HCT116 (cell line): ENCODE measurements around the gene PHLDB3. TPM values are rescaled to one million over a fixed set of nuclear protein-coding genes. Genes with fewer than 3 reads are reported as not detected.

ENCODE experiments used
- ATAC-seq: fragments of 200-7000 bp; cut with Tn5 transposase; 2 replicates; pipeline ENCODE4 v1.9.1; 2020; ENCODE audit warnings: mild to moderate bottlenecking, moderate library complexity
- BruUV-seq: library from RNA; stranded (reverse); fragments of 400-500 nt; replicated peaks from 2 replicates; lab custom pipeline; 2021; lab: Mats Ljungman, UMichigan
- CTCF ChIA-PET: fragments of 300-600 bp; sonication (Branson Sonifier 250); formaldehyde crosslinking; loops from one replicate; lab custom pipeline; 2021; ENCODE audit warnings: antibody characterized with exemption; lab: Charles Lee
- POLR2A ChIA-PET: fragments of 300-600, 350-600 bp; sonication (Branson Sonifier 250); formaldehyde crosslinking; loops from one replicate; lab custom pipeline; 2021; ENCODE audit warnings: antibody characterized with exemption; lab: Charles Lee
- RAD21 ChIA-PET, 2 experiments: fragments of 300-600 bp; sonication (Branson Sonifier 250); formaldehyde crosslinking; loops; one replicate each; lab custom pipeline; 2023; ENCODE audit warnings: low total read pairs in 2 of 2; ENCODE audit not compliant: uncharacterized antibody in 2 of 2, unreplicated experiment in 2 of 2, low non-redundant PET in 1 of 2; lab: Charles Lee
- DNase-seq: peaks from one replicate; pipeline ENCODE4 v3.0.0-alpha.2; 2010; ENCODE audit warnings: low read depth, low spot score
- H2AFZ ChIP-seq: fragments of 200-600 bp; shearing (Covaris generic), sonication (generic); 2 replicates; pipeline ENCODE4 v1.6.1; 2017; ENCODE audit warnings: low read depth, mixed run types, mixed read lengths, antibody characterized with exemption, low read length; ENCODE audit not compliant: poor library complexity, severe bottlenecking
- H3K27ac ChIP-seq: 2 replicates; pipeline ENCODE4 v1.5.1; 2012; ENCODE audit warnings: low read depth, low read length
- H3K27me3 ChIP-seq: fragments of 200-600 bp; sonication (generic); 2 replicates; pipeline ENCODE4 v1.6.1; 2016; ENCODE audit warnings: mixed run types, low read length, mixed read lengths; ENCODE audit not compliant: insufficient read depth
- H3K36me3 ChIP-seq, 2 experiments: fragments of 200-500 bp in 1 of 2; fragments of 200-600 bp in 1 of 2; sonication (Bioruptor generic) in 1 of 2; sonication (generic) in 1 of 2; 2 replicates each; pipeline versions ENCODE4 v1.5.1 to v1.6.1; 2014 to 2016; ENCODE audit warnings: low read length in 2 of 2, inconsistent platforms in 1 of 2, mixed read lengths in 1 of 2, mixed run types in 1 of 2; ENCODE audit not compliant: insufficient read depth in 2 of 2, control insufficient read depth in 1 of 2
- H3K4me1 ChIP-seq, 2 experiments: fragments of 200-600 bp in 1 of 2; sonication (generic) in 1 of 2; 2 replicates each; pipeline versions ENCODE4 v1.5.1 to v1.6.1; 2012 to 2017; ENCODE audit warnings: low read length in 2 of 2, inconsistent platforms in 1 of 2, mild to moderate bottlenecking in 1 of 2, mixed read lengths in 1 of 2, mixed run types in 1 of 2, moderate library complexity in 1 of 2; ENCODE audit not compliant: insufficient read depth in 2 of 2, control insufficient read depth in 1 of 2
- H3K4me2 ChIP-seq: fragments of 200-600 bp; sonication (generic); 2 replicates; pipeline ENCODE4 v1.6.1; 2017; ENCODE audit warnings: mixed run types, low read length, mixed read lengths
- H3K4me3 ChIP-seq, 2 experiments: fragments of 200-600 bp in 1 of 2; sonication (generic) in 1 of 2; replicated peaks in 1 of 2; 2 replicates each; pipeline ENCODE4 v1.5.1; 2011 to 2016; ENCODE audit warnings: low read length in 2 of 2, control low read depth in 1 of 2, low read depth in 1 of 2, mild to moderate bottlenecking in 1 of 2, mixed read lengths in 1 of 2, mixed run types in 1 of 2
- H3K79me2 ChIP-seq: fragments of 200-600 bp; sonication (generic); 2 replicates; pipeline ENCODE4 v1.6.1; 2017; ENCODE audit warnings: mild to moderate bottlenecking, mixed run types, low read length, moderate library complexity, mixed read lengths; ENCODE audit not compliant: insufficient read depth
- H3K9ac ChIP-seq: fragments of 200-600 bp; sonication (generic); 2 replicates; pipeline ENCODE4 v1.6.1; 2016; ENCODE audit warnings: low read length, mixed read lengths
- H3K9me2 ChIP-seq: fragments of 200-600 bp; sonication (generic), shearing (Covaris generic); 2 replicates; pipeline ENCODE4 v1.6.1; 2017; ENCODE audit warnings: mixed run types, mild to moderate bottlenecking, moderate library complexity; ENCODE audit not compliant: insufficient read depth
- H3K9me3 ChIP-seq, 2 experiments: fragments of 200-500 bp in 1 of 2; fragments of 200-600 bp in 1 of 2; sonication (Bioruptor generic) in 1 of 2; sonication (generic) in 1 of 2; 2 replicates each; pipeline ENCODE4 v1.6.1; 2014 to 2017; ENCODE audit warnings: low read length in 2 of 2, mixed read lengths in 2 of 2, inconsistent platforms in 1 of 2, low read depth in 1 of 2, mild to moderate bottlenecking in 1 of 2, mixed run types in 1 of 2, moderate library complexity in 1 of 2; ENCODE audit not compliant: control insufficient read depth in 1 of 2, insufficient read depth in 1 of 2
- H4K20me1 ChIP-seq: fragments of 200-600 bp; sonication (generic), shearing (Covaris generic); 2 replicates; pipeline ENCODE4 v1.6.1; 2017; ENCODE audit warnings: mixed run types, mild to moderate bottlenecking, moderate library complexity; ENCODE audit not compliant: insufficient read depth
- CEBPB ChIP-seq: IDR thresholded peaks from 2 replicates; pipeline ENCODE4 v1.6.1; 2012; ENCODE audit warnings: low read depth
- EZH2phosphoT487 ChIP-seq: fragments of 200-600 bp; IDR thresholded peaks from 2 replicates; pipeline ENCODE4 v1.6.1; 2018; ENCODE audit warnings: antibody characterized with exemption, borderline replicate concordance
- FOSL1 ChIP-seq: IDR thresholded peaks from 2 replicates; pipeline ENCODE4 v1.6.1; 2012; ENCODE audit warnings: low read depth
- MAX ChIP-seq: IDR thresholded peaks from 2 replicates; pipeline ENCODE4 v1.6.1; 2012
- POLR2A ChIP-seq: IDR thresholded peaks from 2 replicates; pipeline ENCODE4 v1.7.0; 2011; ENCODE audit warnings: borderline replicate concordance; ENCODE audit not compliant: insufficient read depth, insufficient read length; ENCODE audit errors: extremely low read depth
- POLR2AphosphoS5 ChIP-seq: IDR thresholded peaks from 2 replicates; pipeline ENCODE4 v1.6.1; 2011; ENCODE audit warnings: mild to moderate bottlenecking, low read depth, low read length, moderate library complexity
- RAD21 ChIP-seq: IDR thresholded peaks from 2 replicates; pipeline ENCODE4 v1.6.1; 2012; ENCODE audit warnings: low read depth, mild to moderate bottlenecking
- REST ChIP-seq: IDR thresholded peaks from 2 replicates; pipeline ENCODE4 v1.6.1; 2012; ENCODE audit warnings: low read depth
- ZBTB33 ChIP-seq: IDR thresholded peaks from 2 replicates; pipeline ENCODE4 v1.6.1; 2011; ENCODE audit warnings: mild to moderate bottlenecking, low read length, moderate library complexity; ENCODE audit not compliant: insufficient replicate concordance; ENCODE audit errors: extremely low read depth
- ZNF274 ChIP-seq: fragments of 200-500 bp; sonication (Bioruptor generic); IDR thresholded peaks from 2 replicates; pipeline ENCODE4 v1.6.1; 2014; ENCODE audit warnings: mild to moderate bottlenecking, low read depth, low read length, inconsistent platforms
- intact Hi-C: fragments of 100-400 bp; cut with micrococcal nuclease; formaldehyde crosslinking; loops from 2 replicates; pipeline ENCODE4 v1.10.0; 2022
- total RNA-seq: library from RNA; stranded (reverse); gene quantifications from one replicate; pipeline ENCODE4 v1.2.1, GENCODE V29; 2021; ENCODE audit not compliant: unreplicated experiment

PHLDB3 gene
- total RNA-seq, 1 experiment from 2014 or later = 15.5 TPM

GRCh38 chr19:43551399-43552197 lies 47.1 kb upstream of the PHLDB3 start:
- no TSS peak for BruUV-seq
- TF ChIP-seq REST (no peak), POLR2A (no peak), MAX (no peak), ZBTB33 (no peak), EZH2phosphoT487 (no peak), CEBPB (no peak), POLR2AphosphoS5 (no peak), ZNF274 (no peak), FOSL1 (no peak), RAD21 (no peak)
- TF ChIP-seq, all 23 proteins: peak for 0

More at GRCh38 chr19:43551399-43552197, 47.1 kb upstream of the PHLDB3 start:
- POLR2A ChIA-PET = no interaction called here
- H3K36me3 ChIP-seq = peaks cover 5 to 10% of the 10 kb centered on the region in 2 experiments; a peak in 3 of 4 replicates
- H3K9me3 ChIP-seq = no peaks in the 10 kb centered on the region
- no peak overlapping the region for H3K4me3 ChIP-seq
- H3K9ac ChIP-seq = no peak overlapping the region
- intact Hi-C loops = no loop called here
- CTCF ChIA-PET = no interaction called here
- no peaks in the 10 kb centered on the region for H3K4me1 ChIP-seq
- H3K79me2 ChIP-seq = no peaks in the 10 kb centered on the region
- ATAC-seq (no peak), DNase-seq (no peak)
- H3K9me2 ChIP-seq = no peaks in the 10 kb centered on the region
- no peaks in the 10 kb centered on the region for H4K20me1 ChIP-seq
- RAD21 ChIA-PET = no interaction called here
- no peaks in the 10 kb centered on the region for H3K27me3 ChIP-seq
- no peak overlapping the region for H3K27ac ChIP-seq
- H2AFZ ChIP-seq = no peak overlapping the region
- no peak overlapping the region for H3K4me2 ChIP-seq
